Measurements from ENCODE around the gene TMEM161B.
"Not testable (repeated sequence)": the region's sequence is repeated elsewhere in the genome, so short reads cannot be mapped to it uniquely, and the experiment has no call there.

Gene TMEM161B

DNA sequence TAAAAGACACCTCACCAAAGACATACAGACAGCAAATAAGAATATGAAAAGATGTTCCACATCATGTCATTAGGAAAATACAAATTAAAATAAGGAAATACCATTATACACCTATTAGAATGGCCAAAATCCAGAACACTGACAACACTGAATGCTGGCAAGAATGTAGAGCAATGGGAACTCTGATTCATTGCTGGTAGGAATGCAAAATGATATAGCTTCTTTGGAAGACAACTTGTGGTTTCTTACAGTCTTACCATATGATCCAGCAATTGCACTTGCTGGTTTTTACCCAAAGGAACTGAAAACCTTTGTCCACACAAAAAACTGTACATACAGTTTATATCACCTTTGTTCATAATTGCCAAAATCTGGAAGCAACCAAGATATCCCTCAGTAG lies 6.5 kb downstream of the TMEM161B start:
- Mint-ChIP-seq H3K9me3 (no peaks in the 10 kb centered on the region), H3K36me3 (peaks cover 21% of the 10 kb centered on the region), H3K4me1 (peaks cover 17% of the 10 kb centered on the region), H3K27ac (no peak overlapping the region), H3K4me3 (no peak overlapping the region)
- DNase-seq (ENCODE audit: low spot score in 2 of 2), result no peak
- no peak for ATAC-seq

DNA sequence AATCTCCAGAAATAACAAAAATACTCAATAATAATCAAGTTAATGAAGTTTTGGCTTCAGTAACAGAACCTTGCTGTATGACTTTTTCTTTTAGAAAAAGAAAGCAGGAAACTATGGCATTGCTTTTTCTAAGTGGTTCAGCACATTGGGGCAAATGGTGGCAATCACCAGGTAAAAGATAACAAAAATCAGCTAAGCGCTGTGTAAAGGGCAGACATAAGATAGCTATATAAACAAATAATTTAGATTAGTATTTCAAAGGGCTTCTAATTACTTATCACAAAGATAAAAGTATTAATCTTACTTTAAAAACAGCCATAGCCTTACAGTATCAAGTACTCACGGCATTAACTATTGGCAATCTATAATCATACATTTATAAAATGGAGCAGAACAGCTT lies 10.0 kb downstream of the TMEM161B start:
- no peak for ATAC-seq
- Mint-ChIP-seq H3K27ac (no peak overlapping the region), H3K9me3 (no peaks in the 10 kb centered on the region), H3K4me3 (no peak overlapping the region), H3K36me3 (peaks cover 15% of the 10 kb centered on the region), H3K4me1 (peaks cover 22% of the 10 kb centered on the region)
- DNase-seq (ENCODE audit: low spot score in 2 of 2), result no peak

GRCh38 chr5:88256872-88257271 lies 11.8 kb downstream of the TMEM161B start:
- ATAC-seq, result no peak
- Mint-ChIP-seq H3K4me1 (peaks cover 31% of the 10 kb centered on the region), H3K27ac (no peak overlapping the region), H3K36me3 (peaks cover 8% of the 10 kb centered on the region), H3K9me3 (no peaks in the 10 kb centered on the region), H3K4me3 (no peak overlapping the region)
- DNase-seq (ENCODE audit: low spot score in 2 of 2), result no peak

GRCh38 chr5:88256037-88256436 lies 12.6 kb downstream of the TMEM161B start:
- ATAC-seq (no peak), DNase-seq (ENCODE audit: low spot score in 2 of 2) (no peak)
- Mint-ChIP-seq H3K9me3 (no peaks in the 10 kb centered on the region), H3K36me3 (peaks cover 5% of the 10 kb centered on the region), H3K4me3 (no peak overlapping the region), H3K27ac (no peak overlapping the region), H3K4me1 (peaks cover 29% of the 10 kb centered on the region)

GRCh38 chr5:88254320-88254719 lies 14.3 kb downstream of the TMEM161B start:
- no peak for DNase-seq (ENCODE audit: low spot score in 2 of 2)
- ATAC-seq, result no peak
- Mint-ChIP-seq H3K4me1 (peaks cover 45% of the 10 kb centered on the region), H3K4me3 (no peak overlapping the region), H3K36me3 (peaks cover 5% of the 10 kb centered on the region), H3K27ac (no peak overlapping the region), H3K9me3 (no peaks in the 10 kb centered on the region)

- peaks cover 65% of the 10 kb centered on the region for H3K4me1 Mint-ChIP-seq
These were observed 17.5 kb downstream of the TMEM161B start for GRCh38 chr5:88251048-88251711.

GRCh38 chr5:88250010-88250409 lies 18.6 kb downstream of the TMEM161B start:
- peak overlapping the region; percentile 10 for H3K27ac Mint-ChIP-seq
- no peaks in the 10 kb centered on the region for H3K9me3 Mint-ChIP-seq
- no peak for ATAC-seq
- DNase-seq (ENCODE audit: low spot score in 2 of 2), result no peak
- H3K36me3 Mint-ChIP-seq, result peaks cover 5% of the 10 kb centered on the region
- H3K4me1 Mint-ChIP-seq, result peaks cover 66% of the 10 kb centered on the region
- no peak overlapping the region for H3K4me3 Mint-ChIP-seq

More at GRCh38 chr5:88251048-88251711, 17.5 kb downstream of the TMEM161B start:
- DNase-seq (ENCODE audit: low spot score in 2 of 2) (peak in 1 of 2 donors; percentile 52), ATAC-seq (peak; percentile 100)
- Mint-ChIP-seq H3K9me3 (no peaks in the 10 kb centered on the region), H3K4me3 (no peak overlapping the region), H3K27ac (peak overlapping the region; percentile 10), H3K36me3 (peaks cover 5% of the 10 kb centered on the region)

DNA sequence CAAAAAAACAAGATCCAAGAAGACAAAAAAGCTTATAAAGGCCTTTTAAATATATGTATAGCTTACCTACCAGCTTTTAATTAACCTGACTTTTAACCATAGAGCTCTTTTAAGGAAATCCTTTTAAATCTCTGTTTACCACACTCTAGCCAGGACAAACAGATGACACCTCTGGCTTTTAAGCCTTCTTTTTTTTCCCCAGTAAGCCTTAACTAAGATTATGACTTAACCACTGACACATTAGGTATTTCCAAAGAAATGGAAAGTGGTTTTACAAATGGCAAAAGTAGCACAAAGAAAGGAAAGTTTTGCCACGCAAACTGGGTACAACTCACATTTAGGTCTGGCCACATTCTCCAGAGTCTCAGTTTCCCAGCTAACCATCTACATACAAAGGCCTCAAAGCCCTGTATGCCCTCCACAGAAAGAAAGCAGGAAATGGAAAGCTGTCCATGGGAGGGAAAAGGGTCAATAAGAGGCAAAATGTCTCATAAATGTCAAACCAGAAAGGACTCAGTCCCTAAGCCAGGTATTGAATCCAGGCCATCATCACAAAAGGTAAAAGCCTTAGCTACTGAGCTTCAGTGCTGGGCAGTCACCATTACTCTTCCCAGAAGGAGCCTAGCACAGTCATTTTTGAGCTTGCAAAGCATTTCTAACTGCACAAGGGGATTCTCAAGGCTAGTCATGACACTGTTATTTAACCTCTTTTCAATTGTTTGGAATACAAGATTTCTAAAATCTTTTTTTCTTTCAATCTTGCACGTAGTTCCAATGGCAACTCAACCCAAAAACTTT lies 19.7 kb downstream of the TMEM161B start:
- Mint-ChIP-seq H3K4me1 (peaks cover 68% of the 10 kb centered on the region), H3K9me3 (no peaks in the 10 kb centered on the region), H3K4me3 (no peak overlapping the region), H3K27ac (peak overlapping the region; percentile 10), H3K36me3 (no peaks in the 10 kb centered on the region)
- DNase-seq (ENCODE audit: low spot score in 2 of 2) (no peak), ATAC-seq (no peak)

GRCh38 chr5:88248094-88248493 lies 20.6 kb downstream of the TMEM161B start:
- Mint-ChIP-seq H3K4me1 (peaks cover 66% of the 10 kb centered on the region), H3K4me3 (no peak overlapping the region), H3K36me3 (no peaks in the 10 kb centered on the region), H3K27ac (no peak overlapping the region), H3K9me3 (no peaks in the 10 kb centered on the region)
- DNase-seq (ENCODE audit: low spot score in 2 of 2), result no peak
- ATAC-seq, result no peak

GRCh38 chr5:88245893-88246244 lies 22.8 kb downstream of the TMEM161B start:
- H3K36me3 Mint-ChIP-seq, result no peaks in the 10 kb centered on the region
- H3K9me3 Mint-ChIP-seq, result no peaks in the 10 kb centered on the region
- no peak overlapping the region for H3K27ac Mint-ChIP-seq
- no peak overlapping the region for H3K4me3 Mint-ChIP-seq
- ATAC-seq, result no peak
- peaks cover 62% of the 10 kb centered on the region for H3K4me1 Mint-ChIP-seq
- no peak for DNase-seq (ENCODE audit: low spot score in 2 of 2)

GRCh38 chr5:88245241-88245892 lies 23.3 kb downstream of the TMEM161B start:
- Mint-ChIP-seq H3K9me3 (no peaks in the 10 kb centered on the region), H3K4me1 (peaks cover 57% of the 10 kb centered on the region), H3K27ac (no peak overlapping the region), H3K4me3 (no peak overlapping the region), H3K36me3 (peaks cover 1% of the 10 kb centered on the region)
- ATAC-seq (no peak), DNase-seq (ENCODE audit: low spot score in 2 of 2) (no peak)

DNA sequence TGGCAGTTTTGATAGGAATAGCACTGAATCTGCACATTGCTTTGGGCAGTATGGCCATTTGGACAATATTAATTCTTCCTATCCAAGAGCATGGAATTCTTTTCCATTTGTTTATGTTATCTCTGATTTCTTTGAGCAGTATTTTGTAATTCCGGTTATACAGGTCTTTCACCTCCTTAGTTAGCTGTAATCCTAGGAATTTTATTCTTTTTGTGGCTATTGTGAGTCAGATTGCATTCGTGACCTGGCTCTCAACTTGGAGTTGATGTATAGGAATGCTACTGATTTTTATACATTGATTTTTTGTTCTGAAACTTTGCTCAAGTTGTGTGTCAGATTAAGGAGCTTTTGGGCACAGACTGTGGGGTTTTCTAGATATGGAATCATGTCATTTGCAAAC lies 24.0 kb downstream of the TMEM161B start:
- no peak overlapping the region for H3K4me3 Mint-ChIP-seq
- peaks cover 8% of the 10 kb centered on the region for H3K36me3 Mint-ChIP-seq
- H3K27ac Mint-ChIP-seq, result no peak overlapping the region
- ATAC-seq (no peak), DNase-seq (ENCODE audit: low spot score in 2 of 2) (no peak)
- no peaks in the 10 kb centered on the region for H3K9me3 Mint-ChIP-seq
- H3K4me1 Mint-ChIP-seq, result peaks cover 50% of the 10 kb centered on the region

DNA sequence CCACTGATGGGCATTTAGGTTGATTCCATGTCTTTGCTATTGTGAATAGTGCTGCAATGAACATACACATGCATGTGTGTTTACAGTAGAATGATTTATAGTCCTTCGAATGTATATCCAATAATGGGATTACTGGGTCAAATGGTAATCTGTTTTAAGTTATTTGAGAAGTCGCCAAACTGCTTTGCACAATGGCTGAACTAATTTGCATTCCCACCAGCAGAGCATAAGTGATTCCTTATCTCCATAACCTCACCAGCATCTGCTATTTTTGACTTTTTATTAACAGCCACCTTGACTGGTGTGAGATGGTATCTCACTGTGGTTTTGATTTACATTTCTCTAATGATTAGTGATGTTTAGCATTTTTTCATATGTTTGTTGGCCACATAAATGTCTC lies 25.2 kb downstream of the TMEM161B start:
- ATAC-seq; DNase-seq (ENCODE audit: low spot score in 2 of 2); H3K9me3 Mint-ChIP-seq; H3K27ac Mint-ChIP-seq; H3K4me3 Mint-ChIP-seq: not testable (repeated sequence)
- H3K4me1 Mint-ChIP-seq, result peaks cover 38% of the 10 kb centered on the region
- H3K36me3 Mint-ChIP-seq, result peaks cover 20% of the 10 kb centered on the region

DNA sequence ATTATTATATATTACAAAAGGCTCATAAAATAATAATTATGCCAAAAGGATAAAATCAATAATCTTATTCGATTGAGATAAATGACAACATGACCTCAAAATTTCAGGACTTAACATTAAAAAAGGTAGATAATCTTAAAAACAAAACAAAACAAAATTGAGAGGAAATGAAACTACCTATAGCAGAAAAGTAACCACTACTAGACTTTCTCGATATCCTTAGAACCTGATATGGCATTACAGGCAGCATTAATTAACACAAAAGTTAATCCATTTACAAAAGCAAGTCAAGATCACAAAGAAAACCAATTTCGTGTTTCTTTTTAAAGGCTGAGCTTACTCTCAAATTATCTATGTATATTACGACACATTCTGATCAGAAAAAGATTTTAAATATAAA lies 29.9 kb downstream of the TMEM161B start:
- H3K4me3 Mint-ChIP-seq, result no peak overlapping the region
- no peaks in the 10 kb centered on the region for H3K9me3 Mint-ChIP-seq
- DNase-seq (ENCODE audit: low spot score in 2 of 2), result no peak
- peaks cover 39% of the 10 kb centered on the region for H3K36me3 Mint-ChIP-seq
- no peak for ATAC-seq
- no peak overlapping the region for H3K27ac Mint-ChIP-seq
- peaks cover 11% of the 10 kb centered on the region for H3K4me1 Mint-ChIP-seq

DNA sequence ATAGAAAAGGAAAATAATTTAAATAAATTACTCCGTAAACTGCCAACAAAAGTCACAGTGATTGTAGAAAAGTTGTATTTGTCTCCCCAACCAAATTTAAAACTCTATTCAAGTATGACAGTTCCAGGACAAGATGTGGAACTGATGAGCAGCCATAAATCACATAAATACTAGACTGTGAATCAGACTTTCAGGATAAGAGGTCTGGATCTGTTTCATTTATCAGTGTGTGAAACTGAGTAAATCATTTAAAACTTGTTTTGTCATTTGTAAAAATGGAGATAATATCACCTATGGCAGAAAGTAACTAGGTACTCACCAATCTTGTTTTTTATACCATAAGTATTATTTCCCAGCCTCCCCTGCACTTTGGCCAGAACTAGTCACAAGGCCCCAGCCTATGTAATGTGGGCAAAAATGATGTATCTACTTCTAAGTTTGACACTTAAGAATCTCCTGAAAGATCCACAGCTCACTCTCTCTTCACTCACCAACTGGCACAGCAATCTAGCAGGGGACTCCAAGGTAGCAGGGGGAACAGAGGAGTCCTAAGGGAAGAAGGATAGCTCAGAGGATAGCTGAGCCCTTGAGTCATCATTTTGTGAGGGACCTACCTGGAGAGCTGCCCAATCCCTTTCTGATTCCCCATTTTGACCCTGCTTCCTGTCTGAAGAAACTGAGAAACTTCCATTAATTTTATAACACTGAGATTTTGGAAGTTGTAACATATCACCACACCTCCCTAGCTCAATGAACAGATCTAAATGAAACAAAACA lies 31.6 kb downstream of the TMEM161B start:
- no peak overlapping the region for H3K4me3 Mint-ChIP-seq
- H3K4me1 Mint-ChIP-seq, result peaks cover 7% of the 10 kb centered on the region
- ATAC-seq (peak; percentile 74), DNase-seq (ENCODE audit: low spot score in 2 of 2) (no peak)
- H3K27ac Mint-ChIP-seq, result no peak overlapping the region
- H3K9me3 Mint-ChIP-seq, result no peaks in the 10 kb centered on the region
- peaks cover 45% of the 10 kb centered on the region for H3K36me3 Mint-ChIP-seq

Measured in stimulated activated effector memory CD8-positive, alpha-beta T cell treated with anti-CD3 and anti-CD28 coated beads, Interleukin-12 subunit alpha, Interleukin-12 subunit beta, amount 100 ng/mL, for 72 hours (primary cell).